A673 (cell line): ENCODE results near the gene THY1. TPM values are rescaled to one million over a fixed set of nuclear protein-coding genes. Genes with fewer than 3 reads are reported as not detected.

Experiments used
- BruUV-seq: library from RNA; stranded (reverse); fragments of 400-500 nt; replicated peaks from 2 replicates; lab custom pipeline; 2021; lab: Mats Ljungman, UMichigan
- CTCF ChIA-PET: fragments of 300-600 bp; sonication (Branson Sonifier 250); formaldehyde crosslinking; loops from one replicate; lab custom pipeline; 2022; ENCODE audit warnings: antibody characterized with exemption; lab: Charles Lee
- POLR2A ChIA-PET: fragments of 300-600 bp; sonication (Branson Sonifier 250); formaldehyde crosslinking; loops from one replicate; lab custom pipeline; 2022; ENCODE audit warnings: antibody characterized with exemption; ENCODE audit not compliant: low non-redundant PET; lab: Charles Lee
- DNase-seq: peaks from one replicate; pipeline ENCODE4 v3.0.0-alpha.2; 2015; ENCODE audit warnings: low spot score
- H3K27ac ChIP-seq: fragments of 200-600 bp; sonication (generic); 2 replicates; pipeline ENCODE4 v1.5.1; 2016; ENCODE audit warnings: mixed run types, low read depth, mild to moderate bottlenecking, mixed read lengths, antibody characterized with exemption, low read length; ENCODE audit not compliant: poor library complexity, severe bottlenecking
- H3K27me3 ChIP-seq: fragments of 200-600 bp; sonication (generic); replicated peaks from 2 replicates; pipeline ENCODE4 v1.6.1; 2017; ENCODE audit warnings: mixed run types, low read depth, mild to moderate bottlenecking, mixed read lengths, antibody characterized with exemption, low read length; ENCODE audit not compliant: insufficient read depth, poor library complexity
- H3K36me3 ChIP-seq: fragments of 200-600 bp; sonication (generic); 2 replicates; pipeline ENCODE4 v1.6.1; 2016; ENCODE audit warnings: mixed run types, mild to moderate bottlenecking, mixed read lengths, antibody characterized with exemption, low read length; ENCODE audit not compliant: insufficient read depth, poor library complexity, severe bottlenecking
- H3K4me1 ChIP-seq: fragments of 200-600 bp; sonication (generic); 2 replicates; pipeline ENCODE4 v1.6.1; 2017; ENCODE audit warnings: mixed run types, mild to moderate bottlenecking, mixed read lengths, antibody characterized with exemption, low read length; ENCODE audit not compliant: insufficient read depth, poor library complexity, severe bottlenecking
- H3K4me3 ChIP-seq: fragments of 200-600 bp; sonication (generic); 2 replicates; pipeline ENCODE4 v1.5.1; 2016; ENCODE audit warnings: low read depth, mixed run types, mild to moderate bottlenecking, mixed read lengths, low read length; ENCODE audit not compliant: poor library complexity, severe bottlenecking
- H3K9me3 ChIP-seq: fragments of 200-600 bp; sonication (generic); 2 replicates; pipeline ENCODE4 v1.6.1; 2016; ENCODE audit warnings: mixed run types, low read depth, mild to moderate bottlenecking, mixed read lengths, antibody characterized with exemption, low read length; ENCODE audit not compliant: poor library complexity, severe bottlenecking
- EZH2 ChIP-seq: fragments of 200-600 bp; sonication (generic); IDR thresholded peaks from 2 replicates; pipeline ENCODE4 v1.6.1; 2017; ENCODE audit warnings: borderline replicate concordance, low read depth, mild to moderate bottlenecking, mixed read lengths, antibody characterized with exemption, low read length; ENCODE audit not compliant: poor library complexity, severe bottlenecking
- intact Hi-C: fragments of 100-400 bp; cut with micrococcal nuclease; formaldehyde crosslinking; loops from one replicate; pipeline ENCODE4 v1.10.0; 2022; ENCODE audit not compliant: unreplicated experiment
- total RNA-seq: library from RNA; stranded (reverse); gene quantifications from 2 replicates; pipeline ENCODE4 v1.2.3, GENCODE V29; 2021
- TF ChIP-seq, protein P1 (sequence below): fragments of 300-800, 200-600 bp; sonication (generic); conservative IDR thresholded peaks from 2 replicates; pipeline ENCODE4 v1.5.1; 2017; ENCODE audit warnings: low read depth, mild to moderate bottlenecking, antibody characterized with exemption, low read length, moderate library complexity, mixed read lengths

THY1 gene
- total RNA-seq, 1 experiment from 2014 or later: 187 TPM

DNA sequence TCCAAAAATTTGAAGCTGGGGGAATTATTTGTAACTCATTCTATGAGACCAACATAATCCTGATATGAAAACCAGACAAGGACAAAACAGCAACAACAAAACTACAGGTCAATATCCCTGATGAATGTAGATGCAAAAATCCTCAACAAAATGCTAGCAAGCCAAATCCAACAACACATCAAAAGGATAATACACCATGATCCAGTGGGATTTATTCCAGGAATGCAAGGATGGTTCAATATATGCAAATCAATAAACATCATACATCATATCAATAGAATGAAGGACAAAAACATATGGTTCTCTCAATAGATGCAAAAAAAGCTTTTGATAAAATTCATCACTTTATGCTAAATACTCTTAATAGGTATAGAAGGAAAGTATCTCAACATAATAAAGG, 22.1 kb downstream of the THY1 start:
- POLR2A ChIA-PET: no interaction called here
- CTCF ChIA-PET: no interaction called here
- BruUV-seq: no TSS peak

GRCh38 chr11:119397740-119398139, 25.2 kb downstream of the THY1 start:
- DNase-seq: no peak
- no peaks in the 10 kb centered on the region for H3K36me3 ChIP-seq
- intact Hi-C loops: no loop called here
- H3K9me3 ChIP-seq: peaks cover 11% of the 10 kb centered on the region
- POLR2A ChIA-PET: no interaction called here
- no peak overlapping the region for H3K27ac ChIP-seq
- no peaks in the 10 kb centered on the region for H3K27me3 ChIP-seq
- TF ChIP-seq EZH2: no peak
- TF ChIP-seq, protein P1, sequence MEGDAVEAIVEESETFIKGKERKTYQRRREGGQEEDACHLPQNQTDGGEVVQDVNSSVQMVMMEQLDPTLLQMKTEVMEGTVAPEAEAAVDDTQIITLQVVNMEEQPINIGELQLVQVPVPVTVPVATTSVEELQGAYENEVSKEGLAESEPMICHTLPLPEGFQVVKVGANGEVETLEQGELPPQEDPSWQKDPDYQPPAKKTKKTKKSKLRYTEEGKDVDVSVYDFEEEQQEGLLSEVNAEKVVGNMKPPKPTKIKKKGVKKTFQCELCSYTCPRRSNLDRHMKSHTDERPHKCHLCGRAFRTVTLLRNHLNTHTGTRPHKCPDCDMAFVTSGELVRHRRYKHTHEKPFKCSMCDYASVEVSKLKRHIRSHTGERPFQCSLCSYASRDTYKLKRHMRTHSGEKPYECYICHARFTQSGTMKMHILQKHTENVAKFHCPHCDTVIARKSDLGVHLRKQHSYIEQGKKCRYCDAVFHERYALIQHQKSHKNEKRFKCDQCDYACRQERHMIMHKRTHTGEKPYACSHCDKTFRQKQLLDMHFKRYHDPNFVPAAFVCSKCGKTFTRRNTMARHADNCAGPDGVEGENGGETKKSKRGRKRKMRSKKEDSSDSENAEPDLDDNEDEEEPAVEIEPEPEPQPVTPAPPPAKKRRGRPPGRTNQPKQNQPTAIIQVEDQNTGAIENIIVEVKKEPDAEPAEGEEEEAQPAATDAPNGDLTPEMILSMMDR: no peak
- H3K4me1 ChIP-seq: no peaks in the 10 kb centered on the region
- CTCF ChIA-PET: interaction anchor here (1.1 kb wide), 1 partner anchor 59 kb away, joined by 7 read pairs; no protein-coding TSS in a partner anchor
- BruUV-seq: no TSS peak
- H3K4me3 ChIP-seq: no peak overlapping the region

More for the DNA sequence above, 22.1 kb downstream of the THY1 start:
- H3K36me3 ChIP-seq: no peaks in the 10 kb centered on the region
- H3K27me3 ChIP-seq: no peaks in the 10 kb centered on the region
- TF ChIP-seq EZH2: no peak
- TF ChIP-seq, protein P1: no peak
- intact Hi-C loops: no loop called here
- H3K27ac ChIP-seq: no peak overlapping the region
- H3K9me3 ChIP-seq: peaks cover 11% of the 10 kb centered on the region
- no peak for DNase-seq
- no peaks in the 10 kb centered on the region for H3K4me1 ChIP-seq
- no peak overlapping the region for H3K4me3 ChIP-seq

DNA sequence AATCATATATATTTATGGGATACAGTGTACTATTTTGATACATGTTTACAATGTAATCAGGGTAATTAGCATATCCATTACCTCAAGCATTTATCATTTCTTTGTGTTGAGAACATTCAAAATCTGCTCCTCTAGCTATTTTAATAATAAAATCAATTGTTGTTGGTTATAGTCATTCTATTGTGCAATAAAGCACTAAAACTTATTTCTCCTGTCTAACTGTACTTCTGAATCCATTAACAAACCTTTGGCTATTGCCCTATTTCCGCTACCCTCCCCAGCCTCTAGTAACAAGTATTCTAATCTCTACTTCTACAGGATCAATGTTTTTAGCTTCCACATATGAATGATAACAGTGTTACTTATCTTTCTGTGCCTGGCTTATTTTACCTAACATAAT, 26.1 kb downstream of the THY1 start:
- intact Hi-C loops: no loop called here
- Histone ChIP-seq H3K27me3 (no peaks in the 10 kb centered on the region), H3K4me3 (no peak overlapping the region), H3K4me1 (no peaks in the 10 kb centered on the region), H3K36me3 (no peaks in the 10 kb centered on the region), H3K27ac (no peak overlapping the region), H3K9me3 (peaks cover 11% of the 10 kb centered on the region)
- no TSS peak for BruUV-seq
- no peak for TF ChIP-seq EZH2
- TF ChIP-seq, protein P1: no peak
- ChIA-PET POLR2A (no interaction called here), CTCF (interaction anchor here (1.1 kb wide), 1 partner anchor 58 kb away, joined by 7 read pairs; no protein-coding TSS in a partner anchor)
- no peak for DNase-seq
